Spinal cord (tissue), 10 donors: Measurements from ENCODE around the gene ZNF445. TPM values are rescaled to one million over a fixed set of nuclear protein-coding genes. Genes with fewer than 3 reads are reported as not detected.
"Not testable (repeated sequence)": the region's sequence is repeated elsewhere in the genome, so short reads cannot be mapped to it uniquely, and the experiment has no call there.

Experiments used
- DNase-seq, 6 donors: peaks; one replicate each; pipeline versions ENCODE4 v3.0.0 to v3.0.0-alpha.2; 2013 to 2015; ENCODE audit warnings: low spot score in 6 of 6, low read depth in 4 of 6
- H3K27ac ChIP-seq: one replicate; pipeline ENCODE4 v1.5.1; 2013; ENCODE audit warnings: low read depth, low read length, control low read depth
- H3K27me3 ChIP-seq: one replicate; pipeline ENCODE4 v1.6.1; 2013; ENCODE audit warnings: low read length; ENCODE audit not compliant: control insufficient read depth, insufficient read depth
- H3K36me3 ChIP-seq: one replicate; pipeline ENCODE4 v1.6.1; 2013; ENCODE audit warnings: low read length; ENCODE audit not compliant: control insufficient read depth, insufficient read depth
- H3K4me1 ChIP-seq: one replicate; pipeline ENCODE4 v1.6.1; 2013; ENCODE audit warnings: low read length; ENCODE audit not compliant: control insufficient read depth, insufficient read depth
- H3K4me3 ChIP-seq: one replicate; pipeline ENCODE4 v1.5.1; 2013; ENCODE audit warnings: low read depth, low read length, control low read depth
- H3K9me3 ChIP-seq: one replicate; pipeline ENCODE4 v1.6.1; 2013; ENCODE audit warnings: low read length; ENCODE audit not compliant: control insufficient read depth, insufficient read depth
- WGBS: methylation state at CpG from one replicate; pipeline ENCODE4 v1.1.5; 2013; ENCODE audit warnings: missing lambda C conversion rate; ENCODE audit not compliant: insufficient coverage; 5-methylcytosine and 5-hydroxymethylcytosine counted together
- polyA plus RNA-seq, 2 donors: library from polyadenylated mRNA; unstranded; fragments of 120-200 nt; gene quantifications; one replicate each; pipeline ENCODE4 v1.2.1, GENCODE V29; 2013; ENCODE audit not compliant: insufficient read length in 2 of 2
- total RNA-seq, 2 donors: library from RNA; depleted of rRNA in 1 of 2; stranded (reverse); fragments of 120-200 nt in 1 of 2; fragments of >200 nt in 1 of 2; gene quantifications; one replicate each; pipeline versions ENCODE4 v1.2.3 to v1.2.4, GENCODE V29; 2013 to 2014
- donor health status: healthy.

The ZNF445 gene
- total and polyA plus RNA-seq, 4 donors = 19.7 to 33.8 (median 24.3) TPM

GRCh38 chr3:44427683-44428082 is 49.8 kb downstream of the ZNF445 start:
- no peak overlapping the region for H3K4me3 ChIP-seq
- DNase-seq = no peak
- WGBS = 73% methylated on average over 1 of the region's 3 CpGs
- H3K27me3 ChIP-seq = no peaks in the 10 kb centered on the region
- no peaks in the 10 kb centered on the region for H3K9me3 ChIP-seq
- no peak overlapping the region for H3K27ac ChIP-seq
- no peaks in the 10 kb centered on the region for H3K36me3 ChIP-seq
- H3K4me1 ChIP-seq = no peaks in the 10 kb centered on the region

- no peak overlapping the region for H3K4me3 ChIP-seq
- no peak overlapping the region for H3K27ac ChIP-seq
- no peaks in the 10 kb centered on the region for H3K9me3 ChIP-seq
- 72% methylated on average over 2 of the region's 3 CpGs for WGBS
- H3K36me3 ChIP-seq = no peaks in the 10 kb centered on the region
- DNase-seq = no peak
- H3K27me3 ChIP-seq = no peaks in the 10 kb centered on the region
- H3K4me1 ChIP-seq = no peaks in the 10 kb centered on the region
Measured at GRCh38 chr3:44424758-44425157, 52.7 kb downstream of the ZNF445 start.

GRCh38 chr3:44421280-44421679 is 56.2 kb downstream of the ZNF445 start:
- Histone ChIP-seq H3K4me1 (no peaks in the 10 kb centered on the region), H3K27me3 (no peaks in the 10 kb centered on the region), H3K4me3 (no peak overlapping the region), H3K36me3 (no peaks in the 10 kb centered on the region), H3K27ac (no peak overlapping the region), H3K9me3 (no peaks in the 10 kb centered on the region)
- 89% methylated on average over 6 of the region's 6 CpGs for WGBS
- DNase-seq = no peak

- Histone ChIP-seq H3K27me3 (no peaks in the 10 kb centered on the region), H3K9me3 (no peaks in the 10 kb centered on the region), H3K36me3 (no peaks in the 10 kb centered on the region), H3K4me3 (no peak overlapping the region), H3K27ac (no peak overlapping the region), H3K4me1 (no peaks in the 10 kb centered on the region)
- DNase-seq = no peak
- no CpG with 5 or more reads among the region's 1 CpG for WGBS
Measured at GRCh38 chr3:44420676-44421075, 56.8 kb downstream of the ZNF445 start.

GRCh38 chr3:44419923-44420650 is 57.4 kb downstream of the ZNF445 start:
- WGBS = 91% methylated on average over 13 of the region's 14 CpGs

GRCh38 chr3:44419116-44419922 is 58.2 kb downstream of the ZNF445 start:
- 73% methylated on average over 11 of the region's 11 CpGs for WGBS
- Histone ChIP-seq H3K27me3 (no peaks in the 10 kb centered on the region), H3K36me3 (no peaks in the 10 kb centered on the region), H3K27ac (no peak overlapping the region), H3K9me3 (no peaks in the 10 kb centered on the region), H3K4me3 (no peak overlapping the region), H3K4me1 (no peaks in the 10 kb centered on the region)
- no peak for DNase-seq

More at GRCh38 chr3:44419923-44420650, 57.4 kb downstream of the ZNF445 start:
- Histone ChIP-seq H3K27me3 (no peaks in the 10 kb centered on the region), H3K9me3 (no peaks in the 10 kb centered on the region), H3K4me1 (no peaks in the 10 kb centered on the region), H3K36me3 (no peaks in the 10 kb centered on the region), H3K4me3 (no peak overlapping the region), H3K27ac (no peak overlapping the region)
- DNase-seq = no peak

- Histone ChIP-seq H3K27me3 (no peaks in the 10 kb centered on the region), H3K9me3 (no peaks in the 10 kb centered on the region), H3K27ac (no peak overlapping the region), H3K4me1 (no peaks in the 10 kb centered on the region), H3K4me3 (no peak overlapping the region), H3K36me3 (no peaks in the 10 kb centered on the region)
- DNase-seq = no peak
- WGBS = 50% methylated on average over 1 of the region's 2 CpGs
Measured at GRCh38 chr3:44418549-44418948, 58.9 kb downstream of the ZNF445 start.

- not testable (repeated sequence) for H3K27ac ChIP-seq, H3K36me3 ChIP-seq, DNase-seq, H3K27me3 ChIP-seq, H3K4me1 ChIP-seq, H3K4me3 ChIP-seq, H3K9me3 ChIP-seq
- 89% methylated on average over 1 of the region's 4 CpGs for WGBS
Measured at GRCh38 chr3:44418118-44418517, 59.4 kb downstream of the ZNF445 start.

- 95% methylated on average over 9 of the region's 11 CpGs for WGBS
- no peak overlapping the region for H3K4me3 ChIP-seq
Measured at GRCh38 chr3:44416031-44417030, 61.1 kb downstream of the ZNF445 start.

More at GRCh38 chr3:44416031-44417030, 61.1 kb downstream of the ZNF445 start:
- no peak for DNase-seq
- no peak overlapping the region for H3K27ac ChIP-seq
- no peaks in the 10 kb centered on the region for H3K27me3 ChIP-seq
- no peaks in the 10 kb centered on the region for H3K4me1 ChIP-seq
- H3K9me3 ChIP-seq = no peaks in the 10 kb centered on the region
- no peaks in the 10 kb centered on the region for H3K36me3 ChIP-seq
